Gastroesophageal sphincter (tissue), 4 donors: ENCODE data around the gene LIMCH1. TPM values are rescaled to one million over a fixed set of nuclear protein-coding genes. Genes with fewer than 3 reads are reported as not detected.
"Not testable (repeated sequence)": the region's sequence is repeated elsewhere in the genome, so short reads cannot be mapped to it uniquely, and the experiment has no call there.

ENCODE experiments used
- ATAC-seq: fragments of 150-250 bp; one replicate; pipeline ENCODE4 v1.9.1; 2016; ENCODE audit warnings: mild to moderate bottlenecking, moderate library complexity
- H3K27ac ChIP-seq, 4 donors: fragments of 200-600 bp; sonication (generic) in 3 of 4; 1 replicate in 3 of 4; 2 replicates in 1 of 4; pipeline ENCODE4 v1.5.1; 2016 to 2019
- H3K27me3 ChIP-seq: fragments of 200-600 bp; sonication (generic); one replicate; pipeline ENCODE4 v1.5.1; 2019
- H3K36me3 ChIP-seq, 2 donors: fragments of 200-600 bp; sonication (generic); one replicate each; pipeline ENCODE4 v1.5.1; 2019; ENCODE audit warnings: control low read depth in 1 of 2
- H3K4me1 ChIP-seq, 3 donors: fragments of 200-600 bp; sonication (generic); 1 replicate in 2 of 3; 2 replicates in 1 of 3; pipeline ENCODE4 v1.5.1; 2016 to 2019; ENCODE audit warnings: control low read depth in 2 of 3
- H3K4me3 ChIP-seq, 2 donors: fragments of 200-600 bp; sonication (generic); one replicate each; pipeline ENCODE4 v1.5.1; 2019; ENCODE audit warnings: mild to moderate bottlenecking in 1 of 2, moderate library complexity in 1 of 2
- H3K9me3 ChIP-seq, 3 donors: fragments of 200-600 bp; sonication (generic); one replicate each; pipeline ENCODE4 v1.5.1; 2017 to 2019; ENCODE audit warnings: control low read depth in 2 of 3
- CTCF ChIP-seq, 4 experiments: fragments of 200-600 bp in 2 of 4; fragments of 450-650 bp in 2 of 4; sonication (generic) in 1 of 4; IDR thresholded peaks; one replicate each; pipeline ENCODE4 v1.5.1; 2017 to 2019; ENCODE audit warnings: antibody characterized with exemption in 4 of 4, mild to moderate bottlenecking in 2 of 4, moderate library complexity in 2 of 4
- EP300 ChIP-seq: sonication (generic); formaldehyde crosslinking; IDR thresholded peaks from one replicate; pipeline ENCODE4 v1.6.1; 2017; ENCODE audit warnings: antibody characterized with exemption, mild to moderate bottlenecking
- POLR2A ChIP-seq, 2 donors: fragments of 450-650 bp; IDR thresholded peaks; one replicate each; pipeline ENCODE4 v1.6.1; 2017; ENCODE audit warnings: antibody characterized with exemption in 2 of 2, mild to moderate bottlenecking in 2 of 2, moderate library complexity in 1 of 2
- POLR2AphosphoS5 ChIP-seq: sonication (generic); formaldehyde crosslinking; IDR thresholded peaks from one replicate; pipeline ENCODE4 v1.6.1; 2017; ENCODE audit warnings: antibody characterized with exemption
- WGBS, 2 donors: methylation state at CpG; one replicate each; pipeline ENCODE4 v1.1.5; 2018; ENCODE audit warnings: low coverage in 1 of 2; 5-methylcytosine and 5-hydroxymethylcytosine counted together
- total RNA-seq, 4 donors: library from RNA; depleted of rRNA; stranded (reverse); fragments of >200 nt; gene quantifications; one replicate each; pipeline ENCODE4 v1.1.0, GENCODE V29; 2016

LIMCH1 gene
- total RNA-seq: 10 to 100 TPM in 3 of 4 donors, 1 to 10 TPM in 1; 9.8 to 82.9 (median 63.1) TPM

- peak within 1 kb of the TSS; percentile 40 to 85 (median 74) for H3K27ac ChIP-seq
- WGBS, 2 donors: 33 to 45% methylated on average over 8 to 9 of the region's 9 CpGs
- ATAC-seq: peak; percentile 84
- TF ChIP-seq CTCF (IDR thresholded peaks at IDR 0.05) (peak in 1 of 4 experiments; percentile 20), POLR2AphosphoS5 (no peak)
- peaks cover 2 to 70% (median 7%) of the 10 kb centered on the region in 3 donors for H3K4me1 ChIP-seq
- H3K36me3 ChIP-seq: no peaks in the 10 kb centered on the region
- no peaks in the 10 kb centered on the region for H3K27me3 ChIP-seq
- H3K4me3 ChIP-seq: peak within 1 kb of the TSS; percentile 4 to 14
- H3K9me3 ChIP-seq: no peaks in the 10 kb centered on the region
Measured at GRCh38 chr4:41538017-41538733, at the start of gene LIMCH1. Gene LIMCH1, plus strand, starts transcription at chr4:41538157. Its CDS starts 67,839 bp downstream, at chr4:41605996.

- not testable (repeated sequence) for H3K27ac ChIP-seq, H3K36me3 ChIP-seq, ATAC-seq, H3K4me3 ChIP-seq, H3K4me1 ChIP-seq, H3K27me3 ChIP-seq, H3K9me3 ChIP-seq
- no CpG with 5 or more reads among the region's 28 CpGs for WGBS, 2 donors
Measured at GRCh38 chr4:41491081-41491576, 46.8 kb upstream of the LIMCH1 start.

GRCh38 chr4:41496977-41497376 is 41.0 kb upstream of the LIMCH1 start:
- H3K27ac ChIP-seq: no peak overlapping the region
- peaks cover 0 to 4% of the 10 kb centered on the region in 2 donors for H3K36me3 ChIP-seq

GRCh38 chr4:41498177-41498576 is 39.8 kb upstream of the LIMCH1 start:
- no peak for ATAC-seq
- Histone ChIP-seq H3K4me3 (no peak overlapping the region), H3K27me3 (no peaks in the 10 kb centered on the region), H3K36me3 (peaks cover 0 to 6% of the 10 kb centered on the region in 2 donors), H3K27ac (no peak overlapping the region), H3K4me1 (peaks cover 0 to 6% (median 0%) of the 10 kb centered on the region in 3 donors), H3K9me3 (no peaks in the 10 kb centered on the region)
- WGBS, 2 donors: 94 to 100% methylated on average over 4 of the region's 4 CpGs
- TF ChIP-seq EP300 (no peak), CTCF (IDR thresholded peaks at IDR 0.05) (no peak), POLR2AphosphoS5 (no peak), POLR2A (IDR thresholded peaks at IDR 0.05) (no peak)

More at GRCh38 chr4:41496977-41497376, 41.0 kb upstream of the LIMCH1 start:
- TF ChIP-seq POLR2A (IDR thresholded peaks at IDR 0.05) (no peak), CTCF (IDR thresholded peaks at IDR 0.05) (no peak), POLR2AphosphoS5 (no peak), EP300 (no peak)
- ATAC-seq: no peak
- Histone ChIP-seq H3K4me1 (peaks cover 0 to 6% (median 0%) of the 10 kb centered on the region in 3 donors), H3K9me3 (no peaks in the 10 kb centered on the region), H3K27me3 (no peaks in the 10 kb centered on the region), H3K4me3 (no peak overlapping the region)

GRCh38 chr4:41504167-41504818 is 33.7 kb upstream of the LIMCH1 start:
- Histone ChIP-seq H3K27me3 (no peaks in the 10 kb centered on the region), H3K27ac (no peak overlapping the region), H3K4me3 (no peak overlapping the region), H3K4me1 (peaks cover 0 to 12% (median 0%) of the 10 kb centered on the region in 3 donors), H3K36me3 (peaks cover 0 to 6% of the 10 kb centered on the region in 2 donors), H3K9me3 (no peaks in the 10 kb centered on the region)
- no peak for TF ChIP-seq POLR2A (IDR thresholded peaks at IDR 0.05)
- no peak for ATAC-seq
- WGBS, 2 donors: 80 to 92% methylated on average over 2 of the region's 2 CpGs
